HFFc6 (cell line): ENCODE measurements around the gene PLXNA4. TPM values are rescaled to one million over a fixed set of nuclear protein-coding genes. Genes with fewer than 3 reads are reported as not detected.

ENCODE experiments used
- DNase-seq: peaks from one replicate; pipeline ENCODE4 v3.0.0-alpha.2; 2018
- H3K27ac Mint-ChIP-seq: 2 replicates; pipeline ENCODE4 v1.8.0; 2020; ENCODE audit warnings: mild to moderate bottlenecking, mixed read lengths
- H3K27me3 Mint-ChIP-seq: 2 replicates; pipeline ENCODE4 v1.8.0; 2021; ENCODE audit warnings: mild to moderate bottlenecking, moderate library complexity, mixed read lengths; ENCODE audit not compliant: insufficient read depth
- H3K36me3 Mint-ChIP-seq: 2 replicates; pipeline ENCODE4 v1.8.0; 2021; ENCODE audit warnings: low read depth, mixed read lengths
- H3K4me1 Mint-ChIP-seq: 2 replicates; pipeline ENCODE4 v1.8.0; 2020; ENCODE audit warnings: low read depth, mixed read lengths
- H3K4me3 Mint-ChIP-seq: 2 replicates; pipeline ENCODE4 v1.8.0; 2020; ENCODE audit warnings: mild to moderate bottlenecking, moderate library complexity, mixed read lengths
- H3K9me3 Mint-ChIP-seq: 2 replicates; pipeline ENCODE4 v1.8.0; 2020; ENCODE audit warnings: mild to moderate bottlenecking, mixed read lengths
- total RNA-seq, 6 experiments: library from RNA; stranded (reverse); fragmentation: NEBNext Ultra II Directional; extraction: Animal tissue kit (Norgen Biotek cat#: 25700); gene quantifications; 2 replicates in 1 of 6; 3 replicates in 5 of 6; pipeline ENCODE4 v1.2.3, GENCODE V29; 2021
- TF ChIP-seq, protein P1 (sequence below): fragments of 200-600 bp; sonication (generic); IDR thresholded peaks from 2 replicates; pipeline ENCODE4 v1.5.0; 2021; ENCODE audit warnings: antibody characterized with exemption, mild to moderate bottlenecking

PLXNA4 gene
- total RNA-seq, 6 experiments from 2014 or later = 0.02 to 0.14 (median 0.05) TPM; not detected in 2

DNA sequence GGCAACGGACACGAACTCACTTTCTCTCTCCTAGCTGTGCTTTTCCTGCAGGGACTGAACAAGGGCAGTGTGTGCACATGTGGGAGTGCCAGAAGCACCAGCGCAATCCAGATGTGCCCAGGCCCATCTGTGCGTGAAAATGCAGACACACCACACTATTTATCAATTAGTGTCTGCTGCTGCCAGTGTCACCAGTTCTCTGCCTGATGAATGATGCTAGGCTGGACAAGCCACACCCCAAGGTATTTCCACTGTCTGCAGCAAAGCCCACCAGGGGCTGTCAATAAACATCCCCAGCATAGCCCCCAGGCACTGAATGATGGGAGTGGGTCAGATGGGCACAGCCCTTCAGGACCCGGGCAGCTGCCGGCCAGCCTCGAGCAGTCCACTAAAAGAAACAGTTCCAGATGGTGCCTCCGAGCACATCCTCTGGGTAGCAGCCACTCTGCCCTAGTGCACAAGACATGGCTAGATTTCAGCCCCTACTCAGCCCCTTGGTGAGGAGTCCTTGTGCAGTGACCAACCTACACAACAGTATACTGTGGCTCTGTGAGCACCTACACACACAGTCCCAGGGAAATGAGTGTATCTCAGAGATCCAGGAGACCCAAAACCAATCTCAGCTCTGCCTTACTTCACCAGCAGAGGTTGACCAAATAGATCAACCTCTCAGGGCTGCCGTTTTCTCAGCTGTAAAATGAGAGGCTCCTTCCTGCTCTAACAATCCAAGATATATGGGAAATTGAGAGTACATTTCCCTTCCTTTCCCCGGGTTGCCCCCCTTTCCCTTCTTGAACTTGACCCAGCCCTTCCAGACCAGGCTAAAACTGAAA is 314.7 kb downstream of the PLXNA4 start:
- H3K9me3 Mint-ChIP-seq = no peaks in the 10 kb centered on the region
- TF ChIP-seq, protein P1, sequence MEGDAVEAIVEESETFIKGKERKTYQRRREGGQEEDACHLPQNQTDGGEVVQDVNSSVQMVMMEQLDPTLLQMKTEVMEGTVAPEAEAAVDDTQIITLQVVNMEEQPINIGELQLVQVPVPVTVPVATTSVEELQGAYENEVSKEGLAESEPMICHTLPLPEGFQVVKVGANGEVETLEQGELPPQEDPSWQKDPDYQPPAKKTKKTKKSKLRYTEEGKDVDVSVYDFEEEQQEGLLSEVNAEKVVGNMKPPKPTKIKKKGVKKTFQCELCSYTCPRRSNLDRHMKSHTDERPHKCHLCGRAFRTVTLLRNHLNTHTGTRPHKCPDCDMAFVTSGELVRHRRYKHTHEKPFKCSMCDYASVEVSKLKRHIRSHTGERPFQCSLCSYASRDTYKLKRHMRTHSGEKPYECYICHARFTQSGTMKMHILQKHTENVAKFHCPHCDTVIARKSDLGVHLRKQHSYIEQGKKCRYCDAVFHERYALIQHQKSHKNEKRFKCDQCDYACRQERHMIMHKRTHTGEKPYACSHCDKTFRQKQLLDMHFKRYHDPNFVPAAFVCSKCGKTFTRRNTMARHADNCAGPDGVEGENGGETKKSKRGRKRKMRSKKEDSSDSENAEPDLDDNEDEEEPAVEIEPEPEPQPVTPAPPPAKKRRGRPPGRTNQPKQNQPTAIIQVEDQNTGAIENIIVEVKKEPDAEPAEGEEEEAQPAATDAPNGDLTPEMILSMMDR = no peak
- DNase-seq = no peak
- H3K4me1 Mint-ChIP-seq = no peaks in the 10 kb centered on the region
- peaks cover 24% of the 10 kb centered on the region for H3K27me3 Mint-ChIP-seq
- no peak overlapping the region for H3K4me3 Mint-ChIP-seq
- H3K27ac Mint-ChIP-seq = no peak overlapping the region
- H3K36me3 Mint-ChIP-seq = no peaks in the 10 kb centered on the region

- DNase-seq = no peak
- H3K27me3 Mint-ChIP-seq = peaks cover 34% of the 10 kb centered on the region
- no peaks in the 10 kb centered on the region for H3K36me3 Mint-ChIP-seq
- H3K27ac Mint-ChIP-seq = no peak overlapping the region
- no peak overlapping the region for H3K4me3 Mint-ChIP-seq
- no peaks in the 10 kb centered on the region for H3K9me3 Mint-ChIP-seq
- TF ChIP-seq, protein P1 = no peak
- H3K4me1 Mint-ChIP-seq = no peaks in the 10 kb centered on the region
Measured at GRCh38 chr7:132258231-132258630, 318.0 kb downstream of the PLXNA4 start.

- Mint-ChIP-seq H3K4me3 (no peak overlapping the region), H3K9me3 (no peaks in the 10 kb centered on the region), H3K27me3 (peaks cover 30% of the 10 kb centered on the region), H3K27ac (no peak overlapping the region), H3K4me1 (no peaks in the 10 kb centered on the region), H3K36me3 (no peaks in the 10 kb centered on the region)
- no peak for DNase-seq
- TF ChIP-seq, protein P1 = no peak
Measured at GRCh38 chr7:132257253-132257652, 319.0 kb downstream of the PLXNA4 start.

- Mint-ChIP-seq H3K27me3 (peaks cover 25% of the 10 kb centered on the region), H3K4me3 (no peak overlapping the region), H3K4me1 (no peaks in the 10 kb centered on the region), H3K36me3 (no peaks in the 10 kb centered on the region), H3K9me3 (no peaks in the 10 kb centered on the region), H3K27ac (no peak overlapping the region)
- TF ChIP-seq, protein P1 = no peak
- no peak for DNase-seq
Measured at GRCh38 chr7:132256721-132257212, 319.5 kb downstream of the PLXNA4 start.

- Mint-ChIP-seq H3K27me3 (peaks cover 25% of the 10 kb centered on the region), H3K36me3 (no peaks in the 10 kb centered on the region), H3K9me3 (no peaks in the 10 kb centered on the region), H3K4me1 (no peaks in the 10 kb centered on the region), H3K27ac (no peak overlapping the region), H3K4me3 (no peak overlapping the region)
- no peak for DNase-seq
- TF ChIP-seq, protein P1 = no peak
Measured at GRCh38 chr7:132255898-132256297, 320.4 kb downstream of the PLXNA4 start.
